OCI-LY3 (cell line): Measurements from ENCODE around the gene FAM149B1.

Experiments
- EZH2phosphoT487 ChIP-seq: fragments of 200-600 bp; shearing (Covaris generic); IDR thresholded peaks from 2 replicates; pipeline ENCODE4 v1.6.1; 2018; ENCODE audit warnings: antibody characterized with exemption, mixed run types, low read depth
- TF ChIP-seq, protein P1 (sequence below): fragments of 200-600, 300-600 bp; sonication (generic); IDR thresholded peaks from 2 replicates; pipeline ENCODE4 v1.5.1; 2014; ENCODE audit warnings: antibody characterized with exemption, low read length, low read depth

DNA sequence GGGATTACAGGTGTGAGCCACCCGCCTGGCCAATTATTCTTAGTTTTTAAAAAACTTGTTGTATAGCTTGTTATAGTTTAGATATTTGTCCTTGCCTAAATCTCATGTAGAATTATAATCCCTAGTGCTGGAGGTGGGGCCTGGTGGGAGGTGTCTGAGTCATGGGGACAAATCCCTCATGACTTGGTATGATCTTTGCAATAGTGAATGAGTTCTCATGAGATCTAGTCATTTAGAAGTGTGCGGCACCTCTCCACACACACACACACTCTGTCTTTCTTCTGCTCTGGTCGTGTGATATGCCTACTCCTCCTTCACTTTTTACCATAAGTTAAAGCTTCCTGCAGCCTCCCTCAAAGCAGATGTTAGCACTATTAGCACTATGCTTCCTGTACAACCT lies 37.2 kb downstream of the FAM149B1 start:
- TF ChIP-seq, protein P1, sequence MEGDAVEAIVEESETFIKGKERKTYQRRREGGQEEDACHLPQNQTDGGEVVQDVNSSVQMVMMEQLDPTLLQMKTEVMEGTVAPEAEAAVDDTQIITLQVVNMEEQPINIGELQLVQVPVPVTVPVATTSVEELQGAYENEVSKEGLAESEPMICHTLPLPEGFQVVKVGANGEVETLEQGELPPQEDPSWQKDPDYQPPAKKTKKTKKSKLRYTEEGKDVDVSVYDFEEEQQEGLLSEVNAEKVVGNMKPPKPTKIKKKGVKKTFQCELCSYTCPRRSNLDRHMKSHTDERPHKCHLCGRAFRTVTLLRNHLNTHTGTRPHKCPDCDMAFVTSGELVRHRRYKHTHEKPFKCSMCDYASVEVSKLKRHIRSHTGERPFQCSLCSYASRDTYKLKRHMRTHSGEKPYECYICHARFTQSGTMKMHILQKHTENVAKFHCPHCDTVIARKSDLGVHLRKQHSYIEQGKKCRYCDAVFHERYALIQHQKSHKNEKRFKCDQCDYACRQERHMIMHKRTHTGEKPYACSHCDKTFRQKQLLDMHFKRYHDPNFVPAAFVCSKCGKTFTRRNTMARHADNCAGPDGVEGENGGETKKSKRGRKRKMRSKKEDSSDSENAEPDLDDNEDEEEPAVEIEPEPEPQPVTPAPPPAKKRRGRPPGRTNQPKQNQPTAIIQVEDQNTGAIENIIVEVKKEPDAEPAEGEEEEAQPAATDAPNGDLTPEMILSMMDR: no peak
- TF ChIP-seq EZH2phosphoT487: no peak
